GM19240 (cell line): ENCODE data around the gene CAMTA2.
"Not testable (repeated sequence)": the region's sequence is repeated elsewhere in the genome, so short reads cannot be mapped to it uniquely, and the experiment has no call there.

Experiments
- DNase-seq: peaks from one replicate; pipeline ENCODE4 v3.0.0; 2011; ENCODE audit warnings: low spot score; ENCODE audit not compliant: insufficient read length

CAMTA2 gene

GRCh38 chr17:4986951-4987766 lies at the start of gene CAMTA2:
TSS of gene CAMTA2 (minus strand) at chr17:4987675. CDS start at chr17:4986222, 1,453 bp downstream.
- DNase-seq: peak; percentile 63

- DNase-seq: no peak
Observed at GRCh38 chr17:5035315-5035714, 47.8 kb upstream of the CAMTA2 start, which contains the start of gene SLC52A1. TSS of gene SLC52A1 (minus strand) at chr17:5035426. CDS start at chr17:5034606, 820 bp downstream.

DNA sequence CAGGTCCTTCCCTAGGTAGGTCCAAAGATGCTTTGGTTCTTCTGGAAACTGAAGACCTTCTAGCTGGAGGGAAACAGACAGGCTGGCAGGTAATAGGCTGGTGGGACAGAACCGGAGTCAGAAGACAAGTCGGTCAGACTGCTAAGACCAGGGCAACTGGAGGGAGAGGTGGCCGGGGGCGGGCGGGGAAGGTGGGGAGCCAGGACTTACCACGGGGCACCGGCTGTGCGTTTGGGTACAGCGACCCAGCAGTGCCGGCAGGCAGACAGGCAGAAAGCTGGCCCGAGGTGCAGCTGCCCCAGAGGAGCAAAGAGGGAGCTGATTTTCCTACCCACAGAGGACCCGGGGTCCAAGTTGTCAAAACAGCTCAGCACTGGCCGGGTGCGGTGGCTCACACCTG lies 47.2 kb upstream of the CAMTA2 start:
- DNase-seq: no peak

DNA sequence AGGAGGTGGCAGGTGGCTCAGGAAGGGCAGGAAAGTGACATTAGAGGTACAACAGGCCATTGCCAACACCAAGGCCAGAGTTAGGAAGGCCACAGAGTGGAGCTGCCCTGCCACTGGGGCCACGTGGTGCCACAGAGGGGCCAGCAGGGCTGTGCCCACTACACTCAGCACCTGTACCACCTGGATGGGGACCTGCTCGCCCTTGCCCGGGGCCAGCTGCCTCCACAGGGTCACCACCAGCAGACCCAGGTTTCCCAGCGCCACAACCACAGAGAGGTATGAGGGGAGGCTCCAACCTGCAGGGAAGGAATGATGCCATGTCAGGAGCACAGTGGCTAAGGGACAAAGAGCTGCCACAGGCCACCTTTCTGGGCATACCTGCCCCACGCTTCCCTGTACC lies 46.6 kb upstream of the CAMTA2 start:
- no peak for DNase-seq

DNA sequence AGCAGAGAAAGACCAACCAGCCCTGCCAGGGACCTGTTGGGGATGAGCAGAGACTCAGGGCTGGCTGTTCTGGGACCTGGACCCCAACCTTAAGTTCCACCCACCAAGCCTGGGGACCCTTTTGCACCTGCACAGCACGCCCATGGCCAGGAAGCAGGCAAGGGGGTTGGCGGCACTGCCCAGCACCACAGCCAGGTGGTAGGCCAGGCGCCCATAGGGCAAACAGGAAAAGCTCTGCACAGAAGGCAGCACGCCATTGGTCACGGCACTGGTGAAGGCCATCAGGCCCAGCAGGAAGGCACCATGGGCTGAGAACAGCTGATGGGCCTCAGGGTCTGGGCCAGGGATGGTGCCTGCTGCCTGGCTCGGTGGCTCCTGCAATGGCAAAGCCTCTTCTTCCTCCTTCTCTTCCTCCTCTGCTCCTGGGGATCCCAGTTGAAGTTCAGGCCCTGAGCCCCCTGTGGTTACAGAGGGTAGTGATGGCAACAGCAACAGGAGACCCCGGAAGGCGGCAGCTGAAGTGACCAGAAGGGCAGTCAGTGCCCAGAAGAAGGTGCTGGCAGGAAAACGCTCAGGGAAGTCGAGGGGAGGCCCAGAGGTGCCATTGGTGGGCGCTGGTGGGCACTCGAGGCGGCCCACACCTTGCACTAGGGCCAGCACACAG lies 46.0 kb upstream of the CAMTA2 start:
- DNase-seq: no peak

GRCh38 chr17:5032865-5033264 lies 45.4 kb upstream of the CAMTA2 start:
- DNase-seq: no peak

- DNase-seq: peak; percentile 87
Observed at GRCh38 chr17:5031365-5032082, 44.0 kb upstream of the CAMTA2 start.

GRCh38 chr17:5030168-5030567 lies 42.7 kb upstream of the CAMTA2 start:
- DNase-seq: not testable (repeated sequence)

- no peak for DNase-seq
Observed at GRCh38 chr17:5027916-5028315, 40.4 kb upstream of the CAMTA2 start.

- DNase-seq: no peak
Observed at GRCh38 chr17:5027299-5027698, 39.8 kb upstream of the CAMTA2 start.

DNA sequence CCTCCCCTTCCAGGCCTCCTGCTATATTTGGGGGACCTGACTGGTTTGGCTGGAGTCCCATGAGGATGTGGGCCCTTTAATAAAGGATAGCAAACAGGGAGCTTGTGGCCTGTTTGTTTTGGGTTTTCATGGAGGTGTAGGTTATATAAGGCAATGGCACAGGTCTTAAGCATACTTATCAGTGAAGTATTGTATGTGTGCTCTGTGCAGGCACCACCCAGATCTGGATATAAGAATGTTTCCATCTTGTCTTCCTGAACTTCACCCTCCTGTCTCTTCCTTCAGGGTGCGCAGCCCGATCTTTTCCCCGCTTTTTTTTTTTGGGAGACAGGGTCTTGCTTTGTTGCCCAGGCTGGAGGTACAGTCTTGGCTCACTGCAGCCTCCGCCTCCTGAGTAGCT lies 37.1 kb upstream of the CAMTA2 start:
- DNase-seq: no peak

DNA sequence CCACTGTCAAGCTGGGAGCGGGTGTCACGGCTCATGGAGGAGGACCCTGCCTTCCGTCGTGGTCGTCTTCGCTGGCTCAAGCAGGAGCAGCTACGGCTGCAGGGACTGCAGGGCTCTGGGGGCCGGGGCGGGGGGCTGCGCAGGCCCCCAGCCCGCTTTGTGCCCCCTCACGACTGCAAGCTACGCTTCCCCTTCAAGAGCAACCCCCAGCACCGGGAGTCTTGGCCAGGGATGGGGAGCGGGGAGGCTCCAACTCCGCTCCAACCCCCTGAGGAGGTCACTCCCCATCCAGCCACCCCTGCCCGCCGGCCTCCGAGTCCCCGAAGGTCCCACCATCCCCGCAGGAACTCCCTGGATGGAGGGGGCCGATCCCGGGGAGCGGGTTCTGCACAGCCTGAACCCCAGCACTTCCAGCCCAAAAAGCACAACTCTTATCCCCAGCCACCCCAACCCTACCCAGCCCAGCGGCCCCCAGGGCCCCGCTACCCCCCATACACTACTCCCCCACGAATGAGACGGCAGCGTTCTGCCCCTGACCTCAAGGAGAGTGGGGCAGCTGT lies 36.2 kb upstream of the CAMTA2 start:
- DNase-seq: no peak

DNA sequence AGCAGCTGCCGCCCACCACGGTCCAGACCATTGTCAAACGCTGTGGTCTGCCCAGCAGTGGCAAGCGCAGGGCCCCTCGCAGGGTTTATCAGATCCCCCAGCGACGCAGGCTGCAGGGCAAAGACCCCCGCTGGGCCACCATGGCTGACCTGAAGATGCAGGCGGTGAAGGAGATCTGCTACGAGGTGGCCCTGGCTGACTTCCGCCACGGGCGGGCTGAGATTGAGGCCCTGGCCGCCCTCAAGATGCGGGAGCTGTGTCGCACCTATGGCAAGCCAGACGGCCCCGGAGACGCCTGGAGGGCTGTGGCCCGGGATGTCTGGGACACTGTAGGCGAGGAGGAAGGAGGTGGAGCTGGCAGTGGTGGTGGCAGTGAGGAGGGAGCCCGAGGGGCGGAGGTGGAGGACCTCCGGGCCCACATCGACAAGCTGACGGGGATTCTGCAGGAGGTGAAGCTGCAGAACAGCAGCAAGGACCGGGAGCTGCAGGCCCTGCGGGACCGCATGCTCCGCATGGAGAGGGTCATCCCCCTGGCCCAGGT lies 34.8 kb upstream of the CAMTA2 start:
- DNase-seq: no peak

DNA sequence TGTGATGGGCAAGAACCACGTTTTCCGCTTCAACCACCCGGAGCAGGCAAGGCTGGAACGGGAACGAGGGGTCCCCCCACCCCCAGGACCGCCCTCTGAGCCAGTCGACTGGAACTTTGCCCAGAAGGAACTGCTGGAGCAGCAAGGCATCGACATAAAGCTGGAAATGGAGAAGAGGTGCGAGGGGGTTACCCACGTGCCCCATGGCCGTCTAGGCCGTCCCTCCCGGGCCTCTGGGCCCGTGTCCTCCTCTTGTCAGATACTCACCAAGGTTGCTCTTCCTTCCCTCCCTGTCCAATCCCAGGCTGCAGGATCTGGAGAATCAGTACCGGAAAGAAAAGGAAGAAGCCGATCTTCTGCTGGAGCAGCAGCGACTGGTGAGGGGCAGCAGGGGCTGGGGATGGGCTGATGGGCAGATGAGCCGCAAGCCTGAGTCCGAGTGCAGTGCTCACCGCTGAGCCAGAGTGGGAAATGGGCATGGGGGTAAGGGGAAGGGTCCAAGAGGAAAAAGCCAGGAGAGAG lies 33.1 kb upstream of the CAMTA2 start:
- DNase-seq: no peak

- DNase-seq: no peak
Observed at GRCh38 chr17:5019475-5019956, 32.0 kb upstream of the CAMTA2 start.

DNA sequence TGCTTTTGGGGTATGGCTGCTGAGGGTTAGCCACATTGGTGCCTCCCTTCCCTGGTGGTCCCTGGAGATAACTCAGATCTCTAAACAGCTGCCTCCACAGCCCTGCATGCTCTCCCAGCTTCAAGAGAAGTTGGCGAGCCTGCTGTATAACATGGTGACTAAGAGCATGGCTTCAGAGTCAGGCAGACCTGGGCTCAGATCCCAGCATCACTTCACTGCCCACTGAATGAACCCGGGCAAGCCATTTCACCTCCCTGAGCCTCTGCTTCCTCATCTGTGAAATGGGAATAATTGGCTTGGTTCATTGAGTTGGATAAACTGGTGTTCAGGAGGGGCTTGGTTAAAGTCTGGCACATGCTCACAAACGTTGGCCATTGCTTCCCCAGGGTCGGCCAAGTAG lies 26.9 kb upstream of the CAMTA2 start:
- no peak for DNase-seq

GRCh38 chr17:5011928-5012327 lies 24.5 kb upstream of the CAMTA2 start:
- no peak for DNase-seq

- no peak for DNase-seq
Observed at GRCh38 chr17:5003214-5003867, 15.9 kb upstream of the CAMTA2 start.

- DNase-seq: no peak
Observed at GRCh38 chr17:5002121-5002788, 14.8 kb upstream of the CAMTA2 start.

DNA sequence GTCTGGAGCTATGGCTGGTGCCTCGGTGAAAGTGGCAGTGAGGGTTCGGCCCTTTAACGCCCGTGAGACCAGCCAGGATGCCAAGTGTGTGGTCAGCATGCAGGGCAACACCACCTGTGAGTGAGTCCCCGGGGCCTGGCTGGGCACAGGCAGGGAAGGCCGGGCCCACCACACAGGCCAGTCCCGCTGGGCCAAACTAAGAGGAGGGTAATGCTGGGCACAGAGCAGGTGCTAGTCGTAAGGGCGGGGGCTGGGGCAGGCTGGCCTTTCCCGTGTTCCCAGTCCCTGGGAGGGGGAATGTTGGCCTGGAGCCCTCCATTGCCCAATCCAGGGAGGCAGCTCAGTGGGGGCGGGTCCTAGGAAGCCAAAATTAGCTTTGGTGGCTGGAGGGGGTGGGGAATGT lies 12.8 kb upstream of the CAMTA2 start:
- no peak for DNase-seq
